Measurements from ENCODE around the gene GPR35.

Gene GPR35, protein sequence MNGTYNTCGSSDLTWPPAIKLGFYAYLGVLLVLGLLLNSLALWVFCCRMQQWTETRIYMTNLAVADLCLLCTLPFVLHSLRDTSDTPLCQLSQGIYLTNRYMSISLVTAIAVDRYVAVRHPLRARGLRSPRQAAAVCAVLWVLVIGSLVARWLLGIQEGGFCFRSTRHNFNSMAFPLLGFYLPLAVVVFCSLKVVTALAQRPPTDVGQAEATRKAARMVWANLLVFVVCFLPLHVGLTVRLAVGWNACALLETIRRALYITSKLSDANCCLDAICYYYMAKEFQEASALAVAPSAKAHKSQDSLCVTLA

DNA sequence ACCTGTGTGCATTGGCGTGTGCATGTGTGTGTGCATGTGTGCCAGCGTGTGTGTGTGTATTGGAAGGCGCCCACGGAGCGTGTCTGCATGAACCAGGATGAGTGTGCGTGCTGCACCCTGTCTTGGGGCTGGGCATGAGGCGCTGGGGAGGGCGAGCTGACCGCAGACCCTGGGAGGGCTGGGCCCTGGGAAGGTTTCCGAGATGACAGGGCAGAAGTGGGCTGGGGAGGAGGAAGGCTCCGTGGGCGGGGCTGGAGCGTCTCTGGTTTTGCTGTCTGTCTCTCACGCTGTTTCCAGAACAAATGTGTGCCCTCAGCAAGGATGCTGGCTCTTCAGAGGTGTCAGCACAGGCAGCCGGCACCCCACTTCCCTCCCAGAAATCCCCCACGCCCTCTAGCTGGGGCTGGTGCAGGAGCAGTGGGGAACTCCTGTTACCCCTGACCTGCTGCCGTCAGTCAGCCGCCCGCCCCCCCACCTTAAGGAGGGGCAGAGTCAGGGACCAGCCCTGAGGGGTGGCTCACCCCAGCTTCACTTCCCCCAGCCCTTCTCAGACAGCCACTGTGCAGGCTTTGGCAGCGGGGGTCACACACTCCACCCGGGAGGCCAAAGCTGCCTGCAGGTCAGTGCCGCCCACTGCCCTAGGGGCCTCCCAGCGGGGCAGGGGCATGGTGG, at the start of gene GPR35:
TSS of gene GPR35 (plus strand) at position 531 of the 672 bp plus-strand sequence. CDS start 4,473 bp downstream, outside the sequence.
- DNase-seq = peak in 5 of 56 donors; percentile 12 to 44 (median 28)

DNA sequence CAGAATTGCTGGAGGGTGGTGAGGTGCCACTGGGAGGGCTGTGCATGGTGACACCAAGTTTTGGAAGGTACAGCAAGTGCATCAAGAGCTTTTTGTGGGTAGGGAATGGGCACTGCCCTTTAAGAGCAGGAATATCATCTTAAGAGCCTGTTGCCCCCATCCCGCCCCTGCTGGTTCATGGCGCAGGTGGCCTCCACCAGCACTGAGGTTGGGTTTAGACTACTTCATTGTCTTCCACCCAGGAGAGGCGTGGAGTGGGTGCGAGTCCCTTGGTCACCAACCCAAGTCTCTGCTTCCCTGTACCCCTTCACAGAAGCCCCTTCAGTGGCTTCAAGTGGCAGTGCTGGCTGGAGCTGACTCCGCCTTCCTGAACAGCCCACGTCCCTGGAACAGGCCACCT, 49.2 kb upstream of the GPR35 start:
- DNase-seq = no peak

DNA sequence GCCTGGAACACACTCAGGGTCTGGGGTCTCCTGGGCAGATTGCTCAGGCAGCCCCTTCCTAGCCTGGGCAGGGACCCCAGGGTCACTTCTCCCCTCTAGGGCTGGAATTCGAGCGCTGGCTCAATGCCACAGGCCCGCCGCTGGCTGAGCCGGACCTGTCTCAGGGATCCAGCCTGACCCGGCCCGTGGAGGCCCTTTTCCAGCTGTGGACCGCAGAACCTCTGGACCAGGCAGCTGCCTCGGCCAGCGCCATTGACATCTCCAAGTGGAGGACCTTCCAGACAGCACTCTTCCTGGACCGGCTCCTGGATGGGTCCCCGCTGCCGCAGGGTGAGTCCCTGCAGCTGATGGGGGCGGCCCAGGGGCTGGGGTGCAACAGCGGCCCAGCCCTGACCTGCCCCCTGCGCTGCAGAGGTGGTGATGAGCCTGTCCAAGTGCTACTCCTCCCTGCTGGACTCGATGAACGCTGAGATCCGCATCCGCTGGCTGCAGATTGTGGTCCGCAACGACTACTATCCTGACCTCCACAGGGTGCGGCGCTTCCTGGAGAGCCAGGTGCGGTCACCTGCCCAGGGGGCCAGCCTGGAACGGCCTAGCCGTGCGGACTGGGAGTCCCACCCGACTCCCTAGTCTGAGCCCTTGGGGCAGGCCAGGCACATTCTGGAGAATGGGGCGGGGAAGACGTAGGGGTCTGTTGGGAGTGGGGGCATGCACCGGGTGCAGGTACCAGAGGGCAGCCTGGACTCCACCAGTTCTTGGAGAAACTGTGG, 48.7 kb upstream of the GPR35 start:
- DNase-seq = no peak

DNA sequence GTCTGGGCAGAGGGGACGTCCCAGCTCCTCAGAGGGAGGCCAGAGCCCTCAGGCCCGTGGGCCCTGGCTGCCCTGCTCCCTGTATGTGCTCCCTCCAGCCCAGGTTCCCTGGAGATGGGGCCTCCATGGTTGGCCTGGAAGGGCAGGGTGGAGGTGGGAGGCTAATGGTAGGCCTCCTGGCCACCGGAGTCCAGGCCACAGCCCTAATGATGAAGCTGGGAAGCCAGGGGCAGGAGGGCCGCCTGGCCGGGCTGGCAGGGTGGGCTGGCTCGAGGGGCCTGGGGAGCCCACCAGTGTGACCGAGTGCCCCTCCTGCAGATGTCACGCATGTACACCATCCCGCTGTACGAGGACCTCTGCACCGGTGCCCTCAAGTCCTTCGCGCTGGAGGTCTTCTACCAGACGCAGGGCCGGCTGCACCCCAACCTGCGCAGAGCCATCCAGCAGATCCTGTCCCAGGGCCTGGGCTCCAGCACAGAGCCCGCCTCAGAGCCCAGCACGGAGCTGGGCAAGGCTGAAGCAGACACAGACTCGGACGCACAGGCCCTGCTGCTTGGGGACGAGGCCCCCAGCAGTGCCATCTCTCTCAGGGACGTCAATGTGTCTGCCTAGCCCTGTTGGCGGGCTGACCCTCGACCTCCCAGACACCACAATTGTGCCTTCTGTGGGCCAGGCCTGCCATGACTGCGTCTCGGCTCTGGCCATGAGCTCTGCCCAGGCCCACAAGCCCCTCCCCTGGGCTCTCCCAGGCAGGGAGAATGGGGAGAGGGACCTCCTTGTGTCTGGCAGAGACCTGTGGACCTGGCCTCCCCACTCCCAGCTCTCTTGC, 47.8 kb upstream of the GPR35 start:
- DNase-seq = no peak

DNA sequence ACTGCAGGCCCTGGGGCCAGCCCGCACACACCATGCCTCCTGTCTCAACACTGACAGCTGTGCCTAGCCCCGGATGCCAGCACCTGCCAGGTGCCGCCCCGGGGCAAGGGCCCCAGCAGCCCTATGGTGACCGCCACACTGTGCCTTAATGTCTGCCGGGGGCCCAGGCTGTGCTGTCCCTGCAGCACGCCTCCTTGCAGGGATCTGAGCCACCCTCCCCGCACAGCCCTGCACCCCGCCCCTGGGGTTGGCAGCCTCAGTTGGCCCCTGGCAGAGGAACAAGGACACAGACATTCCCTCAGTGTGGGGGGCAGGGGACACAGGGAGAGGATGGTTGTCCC, 47.2 kb upstream of the GPR35 start:
- no peak for DNase-seq

DNA sequence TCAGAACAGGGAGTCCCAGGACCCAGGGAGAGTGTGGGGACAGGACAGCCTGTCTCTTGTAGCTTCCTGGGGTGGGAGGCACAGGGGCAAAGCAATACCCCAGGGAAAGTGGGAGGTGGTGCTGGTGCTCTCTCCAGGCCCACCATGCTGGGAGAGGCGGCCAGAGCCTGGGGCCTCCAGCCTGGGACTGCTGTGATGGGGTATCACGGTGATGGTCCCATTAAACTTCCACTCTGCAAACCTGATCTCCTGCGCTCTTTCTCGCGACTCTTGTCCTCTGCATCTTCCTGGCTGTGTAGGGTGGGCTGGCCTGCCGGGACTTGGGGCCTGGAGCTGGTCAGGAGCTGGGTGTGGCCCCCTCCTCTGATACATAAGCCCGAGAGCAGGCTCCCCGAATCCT, 46.8 kb upstream of the GPR35 start:
- DNase-seq = no peak

DNA sequence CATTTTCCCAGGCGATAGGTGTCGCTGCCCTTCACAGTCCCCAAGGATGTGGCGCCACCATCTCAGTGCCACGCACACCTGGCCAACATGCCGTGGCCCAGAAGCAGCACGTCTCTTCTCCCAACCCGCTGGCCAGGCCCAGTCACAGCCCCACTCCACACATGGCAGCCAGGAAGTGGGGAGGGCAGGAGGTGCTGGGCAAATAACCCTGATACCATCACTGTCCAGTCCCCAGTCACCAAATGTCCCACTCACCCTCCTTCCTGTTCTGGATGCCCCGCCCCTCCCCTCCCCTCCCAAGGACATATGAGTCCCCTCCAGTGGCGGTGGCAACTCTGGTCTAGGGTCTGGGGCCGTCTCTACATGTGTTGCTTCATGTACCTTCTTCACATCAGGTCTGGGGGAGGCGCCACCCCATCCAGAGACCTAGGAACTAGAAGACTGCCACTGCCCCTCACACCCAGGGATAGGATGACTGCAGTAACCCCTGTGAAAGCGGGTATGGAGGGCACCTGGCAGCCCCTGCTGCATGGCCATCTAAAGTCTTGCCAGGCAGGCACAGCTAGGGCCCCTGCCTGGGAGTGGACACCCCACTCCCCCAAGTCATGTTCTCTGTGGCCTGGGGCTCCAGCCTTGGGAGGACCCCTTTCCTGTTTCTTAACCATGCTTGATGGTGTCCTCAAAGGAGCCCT, 46.1 kb upstream of the GPR35 start:
- no peak for DNase-seq

DNA sequence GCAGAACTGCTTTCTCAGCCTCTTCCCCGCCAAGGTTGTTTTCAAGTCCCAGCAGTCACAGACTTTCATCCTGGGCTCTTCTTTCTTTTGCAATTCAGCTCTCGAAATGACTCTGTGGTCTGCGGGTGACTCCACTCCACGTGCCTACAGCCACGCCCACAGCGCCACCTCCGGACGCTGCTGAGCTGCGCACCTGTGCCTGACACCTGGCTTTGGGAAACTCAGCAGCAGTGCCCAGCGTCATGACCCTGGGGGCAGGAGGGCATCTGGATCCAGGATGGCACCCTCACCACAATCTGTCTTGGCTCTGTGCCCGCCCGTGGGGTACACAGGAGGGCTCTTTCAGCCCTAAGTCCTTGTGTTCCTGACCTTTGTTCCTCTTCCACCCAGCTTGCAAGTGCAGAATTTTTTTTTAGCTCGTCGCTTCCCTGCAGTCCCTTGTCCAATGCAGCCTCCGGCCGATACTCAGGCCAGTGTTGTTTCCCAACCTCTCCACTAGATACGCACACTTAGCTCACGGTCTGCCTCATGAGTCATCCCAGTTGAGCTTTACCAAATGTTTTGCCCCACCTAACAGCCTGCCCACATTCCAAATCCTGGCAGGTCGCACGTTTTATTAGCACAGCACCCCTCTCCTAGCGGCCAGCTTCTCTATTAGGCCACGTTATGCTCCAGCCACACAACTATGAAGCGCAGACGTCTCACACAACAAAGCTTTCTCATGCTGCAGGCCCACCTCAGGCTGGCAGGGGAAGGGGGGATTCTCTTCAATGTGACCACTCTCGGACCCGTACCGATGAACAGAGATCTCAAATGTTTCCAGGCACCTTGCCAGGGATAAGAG, 45.3 kb upstream of the GPR35 start:
- no peak for DNase-seq

DNA sequence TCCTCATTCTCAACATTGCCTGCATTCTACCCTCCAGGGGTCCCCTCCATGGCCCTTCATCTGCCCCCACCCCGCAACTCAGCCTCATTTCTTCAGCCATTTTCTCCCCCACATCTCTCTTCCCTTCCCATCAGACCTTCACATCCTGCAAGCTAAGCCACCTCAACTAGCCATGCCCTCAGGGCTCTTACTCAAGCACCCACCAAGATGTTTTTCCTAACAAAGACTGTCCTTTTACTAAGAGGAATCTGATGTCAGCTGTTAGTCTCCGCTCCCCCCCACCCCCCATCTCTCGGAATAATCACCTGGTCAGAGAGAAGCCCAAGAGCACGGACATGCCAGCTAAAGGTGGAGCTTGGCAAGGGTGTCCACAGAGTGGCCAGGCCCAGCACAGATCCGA, 43.5 kb upstream of the GPR35 start:
- DNase-seq = no peak

DNA sequence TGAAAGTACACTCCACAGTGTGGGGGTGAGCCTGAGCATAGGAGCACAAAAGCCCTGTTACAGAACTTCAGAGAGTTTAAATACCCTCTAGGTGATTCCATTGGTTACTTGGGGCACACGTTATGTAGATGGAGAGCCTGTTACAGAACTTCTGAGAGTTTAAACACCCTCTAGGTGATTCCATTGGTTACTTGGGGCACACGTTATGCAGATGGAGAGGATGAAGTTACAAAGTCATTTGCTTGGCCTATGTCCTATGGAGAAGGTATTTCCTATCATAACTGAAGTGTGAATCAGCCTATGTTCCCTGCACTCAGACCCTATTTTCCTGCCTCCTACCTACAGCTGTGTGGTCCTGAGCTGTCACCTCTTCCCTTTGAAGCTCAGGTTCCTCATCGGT, 42.5 kb upstream of the GPR35 start:
- no peak for DNase-seq

DNA sequence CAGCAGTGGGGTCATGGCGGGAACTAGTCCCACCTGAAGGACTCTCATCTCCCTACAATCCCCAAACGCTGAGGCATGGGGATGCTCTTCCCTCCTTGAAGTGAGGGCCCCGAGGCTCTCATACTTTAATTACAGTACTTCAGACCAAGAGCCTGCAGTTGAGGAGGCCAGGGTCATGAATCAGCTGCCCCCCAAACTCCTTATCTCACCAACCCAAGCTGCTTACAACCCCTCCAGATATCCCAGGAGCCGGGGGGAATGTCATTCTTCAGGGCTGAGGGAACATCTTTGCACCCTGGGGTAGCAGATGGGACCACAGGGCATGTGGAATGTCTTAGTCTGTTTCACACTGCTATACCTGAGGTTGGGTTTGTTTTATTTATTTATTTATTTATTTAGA, 41.5 kb upstream of the GPR35 start:
- no peak for DNase-seq

DNA sequence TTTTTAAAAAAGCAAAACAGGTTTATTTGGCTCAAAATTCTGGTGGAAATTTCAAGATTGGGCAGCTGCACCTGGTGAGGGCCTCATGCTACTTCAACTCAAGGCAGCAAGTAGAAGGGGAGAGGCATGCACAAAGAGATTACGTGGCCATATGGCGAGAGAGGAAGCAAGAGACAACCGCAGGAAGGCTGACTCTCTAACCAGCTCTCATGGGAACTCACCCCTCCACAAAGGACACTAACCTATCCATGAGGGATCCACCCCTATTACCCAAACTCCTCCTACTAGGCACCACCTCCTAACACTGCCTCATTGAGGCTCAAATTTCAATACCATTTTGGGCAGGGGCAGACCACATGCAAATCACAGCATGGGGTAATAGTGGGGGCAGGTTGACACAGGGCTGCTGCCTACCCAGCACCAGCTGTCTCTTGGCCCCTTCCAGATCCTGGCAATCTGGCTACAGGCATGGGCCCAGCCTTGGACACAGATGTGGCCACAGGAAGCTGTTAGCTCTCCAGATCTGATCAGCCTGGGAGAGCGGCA, 40.7 kb upstream of the GPR35 start:
- DNase-seq = no peak

DNA sequence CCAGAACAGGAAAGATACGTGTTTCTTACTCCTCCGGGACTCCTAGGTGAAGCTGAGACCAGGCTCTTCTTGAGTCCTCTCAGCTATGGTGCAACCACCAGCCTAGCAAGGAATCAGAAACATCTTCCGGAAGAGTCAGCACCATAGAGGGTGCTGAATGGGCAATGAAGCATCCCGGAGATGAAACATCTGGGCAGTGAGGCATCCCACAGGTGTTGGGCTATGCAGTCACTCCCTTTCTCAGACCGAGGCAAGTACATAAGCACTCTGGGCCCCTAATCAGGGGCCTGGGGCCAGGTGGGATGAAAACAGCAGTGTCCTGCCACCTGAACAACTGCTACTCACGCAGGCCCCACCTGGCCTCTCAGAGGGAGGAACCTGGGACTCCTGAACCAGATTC, 40.2 kb upstream of the GPR35 start:
- no peak for DNase-seq

DNA sequence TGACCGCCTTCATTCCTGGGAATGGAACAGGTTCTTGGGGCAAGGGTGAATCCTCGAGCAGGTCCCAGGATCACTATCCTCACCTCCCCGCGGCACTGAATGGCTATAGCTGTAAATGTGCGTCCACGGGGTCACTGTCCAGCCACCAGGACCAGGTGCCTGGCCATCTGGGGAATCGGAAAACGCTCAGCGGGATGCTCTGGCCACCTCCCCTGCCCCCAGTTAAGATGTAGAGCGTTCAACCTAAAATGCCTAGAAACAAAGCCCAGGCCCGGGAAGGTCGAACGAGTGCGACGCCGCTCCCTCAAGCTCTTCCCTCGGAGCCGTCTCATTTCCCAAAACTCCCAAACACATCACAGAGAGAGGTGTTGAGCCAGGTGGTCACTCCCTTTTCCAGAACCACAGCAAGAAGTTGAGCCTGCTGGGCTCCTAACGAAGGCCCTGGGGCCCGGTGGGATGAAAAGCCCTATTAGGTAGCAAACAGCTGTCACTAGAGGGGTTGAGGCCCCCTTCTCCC, 39.5 kb upstream of the GPR35 start:
- DNase-seq = no peak

DNA sequence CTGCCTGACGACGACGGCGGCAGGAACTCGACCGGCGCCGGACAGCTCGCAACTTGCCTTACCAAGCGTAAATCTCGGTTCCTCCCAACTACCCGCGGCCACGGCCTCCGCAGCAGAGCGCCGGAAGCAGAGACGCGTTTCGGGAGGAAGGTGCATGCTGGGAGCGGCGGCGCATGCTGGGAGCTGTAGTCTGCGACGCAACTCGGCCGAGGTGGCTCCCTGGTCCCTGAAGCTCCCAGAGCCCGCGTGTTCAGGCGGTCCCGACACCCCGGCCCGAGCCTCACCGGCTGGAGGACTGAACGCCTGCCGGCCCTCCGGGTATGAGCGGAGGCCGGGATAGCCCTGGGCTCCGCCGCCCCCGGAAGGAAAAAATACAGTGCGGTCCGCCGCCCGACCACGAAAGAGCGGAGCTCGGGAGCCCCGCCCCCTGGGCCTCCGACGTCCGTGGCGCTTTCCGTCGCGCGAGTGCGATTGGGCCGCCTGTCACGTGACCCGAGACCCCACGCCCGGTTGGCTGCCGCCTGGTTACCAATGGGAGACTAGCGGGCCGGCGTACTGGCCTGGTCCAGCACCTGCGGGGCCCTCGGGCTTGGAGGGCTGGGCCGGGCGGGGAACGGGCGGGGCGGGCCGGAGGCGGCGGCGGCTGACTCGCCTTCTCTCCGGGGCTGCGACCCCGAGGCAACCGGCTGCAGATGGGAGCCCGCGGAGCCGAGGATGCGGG, 38.9 kb upstream of the GPR35 start, which contains the start of gene CAPN10:
TSS of gene CAPN10 (plus strand) at position 537 of the 721 bp plus-strand sequence. CDS start at position 715, 178 bp downstream.
- peak; percentile 62 to 100 (median 97) for DNase-seq

DNA sequence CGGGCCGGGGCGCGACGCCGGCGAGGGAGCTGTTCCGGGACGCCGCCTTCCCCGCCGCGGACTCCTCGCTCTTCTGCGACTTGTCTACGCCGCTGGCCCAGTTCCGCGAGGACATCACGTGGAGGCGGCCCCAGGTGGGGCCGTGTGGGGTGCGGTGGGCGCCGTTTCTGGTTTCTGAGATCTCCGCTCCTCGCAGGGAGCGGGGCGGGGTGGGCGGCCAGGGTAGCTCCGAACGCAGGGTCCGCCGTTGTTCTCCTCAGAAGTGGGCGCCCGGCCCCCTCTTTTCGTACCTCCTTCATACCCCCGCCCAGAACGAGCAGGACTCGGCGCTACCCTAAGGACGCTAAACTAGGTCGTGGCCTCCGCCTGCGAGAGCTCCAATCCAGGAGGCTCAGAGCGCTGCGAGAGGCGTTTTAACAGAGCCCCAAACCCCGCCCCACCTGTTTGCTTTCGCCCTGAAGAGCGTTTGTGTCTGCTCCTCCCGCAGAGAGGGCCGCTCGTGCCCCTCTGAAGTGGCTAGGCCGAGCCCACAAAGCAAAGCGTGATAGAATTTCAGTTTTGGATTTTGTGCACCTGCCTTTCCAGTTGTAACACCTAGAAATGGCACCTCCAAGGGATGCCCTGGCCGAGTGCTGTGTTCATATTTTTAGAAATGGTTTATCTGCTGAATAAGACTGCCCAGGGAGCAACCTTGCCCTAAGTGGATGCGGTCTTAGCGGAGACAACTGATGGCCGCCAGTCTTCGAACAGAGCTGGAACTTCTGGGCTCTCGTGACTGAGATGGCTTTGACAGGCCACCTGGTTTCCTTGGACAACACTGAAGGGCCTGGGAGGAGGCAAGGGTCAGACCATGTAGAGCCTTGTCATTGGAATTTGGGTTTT, 38.1 kb upstream of the GPR35 start:
- DNase-seq = peak in 2 of 56 donors; percentile 60 to 72

DNA sequence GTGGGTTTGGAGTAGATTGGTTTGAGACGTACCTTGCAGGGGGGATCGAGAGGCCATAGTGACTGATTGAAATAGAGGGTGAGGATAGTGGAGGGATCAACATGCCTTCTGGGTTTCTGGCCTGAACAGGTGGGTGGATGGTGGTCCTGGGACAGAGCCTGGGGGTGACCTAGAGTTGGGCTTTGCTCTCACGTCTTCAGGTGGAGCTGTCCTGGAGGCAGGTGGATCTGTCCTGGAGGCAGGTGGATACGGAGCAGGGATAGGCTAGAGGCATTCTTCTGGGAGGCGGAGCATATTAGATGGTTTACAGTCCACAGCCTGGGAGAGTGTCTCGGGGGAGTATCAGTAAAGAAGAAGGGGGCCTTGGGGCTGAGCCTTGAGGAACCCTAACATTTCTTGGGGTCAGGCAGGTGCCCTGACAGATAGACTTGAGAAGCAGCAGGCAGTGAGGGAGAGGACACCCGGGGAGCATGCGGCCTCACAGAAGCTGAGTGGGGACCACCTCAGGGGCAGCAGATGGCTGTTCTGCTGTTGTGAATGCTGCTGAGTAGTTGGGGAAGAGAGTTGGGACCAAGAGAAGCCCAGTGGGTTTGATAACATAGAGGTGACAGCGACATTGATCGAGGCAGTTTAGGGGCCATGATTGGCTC, 37.1 kb upstream of the GPR35 start:
- DNase-seq = no peak

Measured in nucleus accumbens (tissue), 56 donors.